ENCODE results near the gene SNAPC4.

Gene SNAPC4

GRCh38 chr9:136379401-136379800, 20.6 kb downstream of the SNAPC4 start:
- H3K36me3 ChIP-seq (ENCODE audit: insufficient read depth) = no peaks in the 10 kb centered on the region

DNA sequence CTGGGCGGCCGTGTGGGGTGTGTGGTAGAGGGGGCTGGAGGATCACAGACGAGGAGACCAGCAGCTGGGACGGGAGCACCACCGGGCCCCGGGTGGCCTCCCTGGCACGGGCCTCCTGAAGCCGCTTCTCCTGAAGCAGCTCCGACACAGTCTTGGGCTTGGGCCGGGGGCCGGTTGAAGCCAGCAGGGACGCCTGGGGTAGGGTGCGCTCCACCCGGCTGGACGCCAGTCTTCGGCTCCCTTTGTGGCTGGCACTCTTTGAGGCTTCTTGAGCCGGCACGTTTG, 21.0 kb downstream of the SNAPC4 start:
- Histone ChIP-seq H3K4me1 (ENCODE audit: low read depth, poor library complexity, severe bottlenecking) (no peaks in the 10 kb centered on the region), H3K4me3 (IDR thresholded peaks at IDR 0.05; ENCODE audit: insufficient read depth, low read depth, low read length) (no peak overlapping the region), H3K4me2 (no peak overlapping the region), H3K9ac (no peak overlapping the region), H2AFZ (ENCODE audit: low read depth) (no peak overlapping the region), H3K27ac (no peak overlapping the region), H3K79me2 (ENCODE audit: insufficient read depth, low read depth) (no peaks in the 10 kb centered on the region), H3K36me3 (ENCODE audit: insufficient read depth) (no peaks in the 10 kb centered on the region), H4K20me1 (ENCODE audit: insufficient read depth) (no peaks in the 10 kb centered on the region), H3K27me3 (ENCODE audit: insufficient read depth, low read depth) (no peaks in the 10 kb centered on the region)
- TF ChIP-seq, protein P1, sequence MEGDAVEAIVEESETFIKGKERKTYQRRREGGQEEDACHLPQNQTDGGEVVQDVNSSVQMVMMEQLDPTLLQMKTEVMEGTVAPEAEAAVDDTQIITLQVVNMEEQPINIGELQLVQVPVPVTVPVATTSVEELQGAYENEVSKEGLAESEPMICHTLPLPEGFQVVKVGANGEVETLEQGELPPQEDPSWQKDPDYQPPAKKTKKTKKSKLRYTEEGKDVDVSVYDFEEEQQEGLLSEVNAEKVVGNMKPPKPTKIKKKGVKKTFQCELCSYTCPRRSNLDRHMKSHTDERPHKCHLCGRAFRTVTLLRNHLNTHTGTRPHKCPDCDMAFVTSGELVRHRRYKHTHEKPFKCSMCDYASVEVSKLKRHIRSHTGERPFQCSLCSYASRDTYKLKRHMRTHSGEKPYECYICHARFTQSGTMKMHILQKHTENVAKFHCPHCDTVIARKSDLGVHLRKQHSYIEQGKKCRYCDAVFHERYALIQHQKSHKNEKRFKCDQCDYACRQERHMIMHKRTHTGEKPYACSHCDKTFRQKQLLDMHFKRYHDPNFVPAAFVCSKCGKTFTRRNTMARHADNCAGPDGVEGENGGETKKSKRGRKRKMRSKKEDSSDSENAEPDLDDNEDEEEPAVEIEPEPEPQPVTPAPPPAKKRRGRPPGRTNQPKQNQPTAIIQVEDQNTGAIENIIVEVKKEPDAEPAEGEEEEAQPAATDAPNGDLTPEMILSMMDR (conservative IDR thresholded peaks at IDR 0.05; ENCODE audit: low read depth, low read length) = no peak

More at GRCh38 chr9:136379401-136379800, 20.6 kb downstream of the SNAPC4 start:
- Histone ChIP-seq H3K4me2 (no peak overlapping the region), H2AFZ (ENCODE audit: low read depth) (no peak overlapping the region), H4K20me1 (ENCODE audit: insufficient read depth) (no peaks in the 10 kb centered on the region), H3K27ac (no peak overlapping the region), H3K27me3 (ENCODE audit: insufficient read depth, low read depth) (no peaks in the 10 kb centered on the region), H3K4me1 (ENCODE audit: low read depth, poor library complexity, severe bottlenecking) (no peaks in the 10 kb centered on the region), H3K79me2 (ENCODE audit: insufficient read depth, low read depth) (no peaks in the 10 kb centered on the region), H3K4me3 (IDR thresholded peaks at IDR 0.05; ENCODE audit: insufficient read depth, low read depth, low read length) (no peak overlapping the region), H3K9ac (no peak overlapping the region)
- TF ChIP-seq, protein P1 (conservative IDR thresholded peaks at IDR 0.05; ENCODE audit: low read depth, low read length) = no peak

- no peaks in the 10 kb centered on the region for H3K27me3 ChIP-seq (ENCODE audit: insufficient read depth, low read depth)
- H3K79me2 ChIP-seq (ENCODE audit: insufficient read depth, low read depth) = no peaks in the 10 kb centered on the region
- H3K4me1 ChIP-seq (ENCODE audit: low read depth, poor library complexity, severe bottlenecking) = no peaks in the 10 kb centered on the region
- H3K9ac ChIP-seq = no peak overlapping the region
- no peak overlapping the region for H3K4me2 ChIP-seq
- H2AFZ ChIP-seq (ENCODE audit: low read depth) = no peak overlapping the region
- TF ChIP-seq, protein P1 (conservative IDR thresholded peaks at IDR 0.05; ENCODE audit: low read depth, low read length) = no peak
- no peak overlapping the region for H3K4me3 ChIP-seq (IDR thresholded peaks at IDR 0.05; ENCODE audit: insufficient read depth, low read depth, low read length)
- no peaks in the 10 kb centered on the region for H3K36me3 ChIP-seq (ENCODE audit: insufficient read depth)
- H3K27ac ChIP-seq = no peak overlapping the region
- H4K20me1 ChIP-seq (ENCODE audit: insufficient read depth) = no peaks in the 10 kb centered on the region
These were observed 21.6 kb downstream of the SNAPC4 start for GRCh38 chr9:136378170-136379002.

DNA sequence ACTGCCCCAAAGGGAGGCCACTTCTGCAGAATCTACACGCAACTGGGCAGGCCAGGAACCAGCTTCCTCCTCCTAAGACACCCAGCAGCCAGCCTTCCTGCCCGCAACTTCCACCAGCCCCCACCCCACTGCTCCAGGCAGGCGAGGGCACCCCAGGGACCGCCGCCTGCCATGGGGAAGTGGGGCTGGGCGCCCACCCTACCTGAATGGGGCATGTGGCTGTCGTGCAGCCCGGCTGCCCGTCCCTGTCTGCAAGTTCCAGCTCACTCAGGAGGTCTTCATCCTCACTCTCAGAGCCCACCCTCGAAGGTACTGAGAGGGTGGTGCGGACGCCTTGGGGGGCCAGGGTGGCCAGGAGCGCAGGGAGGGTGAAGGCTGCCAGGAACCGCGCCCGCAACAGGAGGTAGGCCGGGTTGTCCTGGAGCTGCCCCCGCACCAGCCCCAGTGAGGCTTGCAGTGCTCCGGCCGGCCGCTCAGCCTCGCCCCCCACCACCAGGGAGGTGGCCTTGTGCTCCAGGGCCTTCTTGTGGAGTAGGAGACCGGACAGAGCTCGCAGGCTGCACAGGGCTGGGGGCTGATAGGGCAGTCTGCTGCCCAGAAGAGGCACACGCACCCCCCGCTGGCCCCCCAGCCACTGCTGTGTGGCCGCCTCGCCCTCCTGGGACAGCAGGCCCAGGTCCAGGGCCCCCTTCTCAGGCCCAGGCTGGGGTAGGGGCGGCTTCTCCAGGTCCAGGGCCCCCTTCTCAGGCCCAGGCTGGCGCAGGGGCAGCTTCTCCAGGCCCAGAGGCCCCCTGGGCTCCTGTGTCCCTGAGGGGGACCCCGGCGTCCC, 22.4 kb downstream of the SNAPC4 start:
- no peak overlapping the region for H3K4me2 ChIP-seq
- H2AFZ ChIP-seq (ENCODE audit: low read depth) = no peak overlapping the region
- TF ChIP-seq, protein P1 (conservative IDR thresholded peaks at IDR 0.05; ENCODE audit: low read depth, low read length) = no peak
- no peak overlapping the region for H3K9ac ChIP-seq
- no peak overlapping the region for H3K4me3 ChIP-seq (IDR thresholded peaks at IDR 0.05; ENCODE audit: insufficient read depth, low read depth, low read length)
- no peaks in the 10 kb centered on the region for H3K27me3 ChIP-seq (ENCODE audit: insufficient read depth, low read depth)
- H4K20me1 ChIP-seq (ENCODE audit: insufficient read depth) = no peaks in the 10 kb centered on the region
- no peaks in the 10 kb centered on the region for H3K79me2 ChIP-seq (ENCODE audit: insufficient read depth, low read depth)
- H3K36me3 ChIP-seq (ENCODE audit: insufficient read depth) = no peaks in the 10 kb centered on the region
- no peaks in the 10 kb centered on the region for H3K4me1 ChIP-seq (ENCODE audit: low read depth, poor library complexity, severe bottlenecking)
- no peak overlapping the region for H3K27ac ChIP-seq

Measured in KMS-11 (cell line).